AG09309 (cell line): ENCODE data around the gene TMEM184B.
"Not testable (repeated sequence)": the region's sequence is repeated elsewhere in the genome, so short reads cannot be mapped to it uniquely, and the experiment has no call there.

Experiments
- DNase-seq: peaks from one replicate; pipeline ENCODE4 v3.0.0-alpha.2; 2010; ENCODE audit warnings: low read depth
- H3K4me3 ChIP-seq: 2 replicates; pipeline ENCODE4 v1.5.1; 2011; ENCODE audit warnings: mild to moderate bottlenecking, low read depth, low read length, moderate library complexity; ENCODE audit not compliant: control insufficient read depth
- TF ChIP-seq, protein P1 (sequence below): IDR thresholded peaks from 2 replicates; pipeline ENCODE4 v1.5.1; 2011; ENCODE audit warnings: mild to moderate bottlenecking, low read depth, low read length, inconsistent platforms; ENCODE audit not compliant: insufficient read depth, control insufficient read depth; ENCODE audit errors: missing control alignments

TMEM184B gene

GRCh38 chr22:38243007-38243765, 29.6 kb downstream of the TMEM184B start:
- no peak for DNase-seq
- TF ChIP-seq, protein P1, sequence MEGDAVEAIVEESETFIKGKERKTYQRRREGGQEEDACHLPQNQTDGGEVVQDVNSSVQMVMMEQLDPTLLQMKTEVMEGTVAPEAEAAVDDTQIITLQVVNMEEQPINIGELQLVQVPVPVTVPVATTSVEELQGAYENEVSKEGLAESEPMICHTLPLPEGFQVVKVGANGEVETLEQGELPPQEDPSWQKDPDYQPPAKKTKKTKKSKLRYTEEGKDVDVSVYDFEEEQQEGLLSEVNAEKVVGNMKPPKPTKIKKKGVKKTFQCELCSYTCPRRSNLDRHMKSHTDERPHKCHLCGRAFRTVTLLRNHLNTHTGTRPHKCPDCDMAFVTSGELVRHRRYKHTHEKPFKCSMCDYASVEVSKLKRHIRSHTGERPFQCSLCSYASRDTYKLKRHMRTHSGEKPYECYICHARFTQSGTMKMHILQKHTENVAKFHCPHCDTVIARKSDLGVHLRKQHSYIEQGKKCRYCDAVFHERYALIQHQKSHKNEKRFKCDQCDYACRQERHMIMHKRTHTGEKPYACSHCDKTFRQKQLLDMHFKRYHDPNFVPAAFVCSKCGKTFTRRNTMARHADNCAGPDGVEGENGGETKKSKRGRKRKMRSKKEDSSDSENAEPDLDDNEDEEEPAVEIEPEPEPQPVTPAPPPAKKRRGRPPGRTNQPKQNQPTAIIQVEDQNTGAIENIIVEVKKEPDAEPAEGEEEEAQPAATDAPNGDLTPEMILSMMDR = no peak
- H3K4me3 ChIP-seq = no peak overlapping the region

- no peak overlapping the region for H3K4me3 ChIP-seq
- peak; percentile 56 for DNase-seq
- TF ChIP-seq, protein P1 = no peak
Observed at GRCh38 chr22:38240734-38241252, 32.0 kb downstream of the TMEM184B start.

DNA sequence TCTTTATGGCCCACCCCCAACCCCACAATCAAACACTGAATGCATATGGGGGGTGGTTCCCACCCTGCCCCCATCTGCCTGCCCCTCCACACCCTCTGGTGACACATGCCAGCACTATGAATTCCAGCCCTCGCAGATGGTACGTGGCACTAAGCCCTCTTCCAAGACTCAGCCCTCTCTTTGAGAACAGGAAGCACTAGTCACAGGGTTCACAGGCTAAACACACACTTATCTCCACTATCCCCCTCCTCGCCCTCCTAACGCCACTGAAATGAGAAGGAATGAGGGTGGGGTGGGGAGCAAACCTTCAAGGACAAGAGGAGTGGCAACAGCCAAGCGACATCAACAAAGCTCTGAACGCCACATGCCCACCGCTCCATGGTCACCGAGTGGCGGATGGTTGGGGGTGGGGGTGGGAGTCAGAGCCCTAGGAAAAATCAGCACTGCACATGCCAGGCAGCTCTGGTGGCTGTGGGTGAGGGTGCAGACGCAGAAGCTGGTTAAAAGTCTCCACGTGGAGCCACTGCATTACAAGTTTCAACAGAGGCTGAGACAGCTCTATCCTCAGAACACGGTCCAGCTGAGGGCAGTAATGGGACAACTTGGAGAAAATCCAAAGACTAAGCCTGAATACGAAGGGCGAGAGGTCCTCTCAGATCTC, 33.6 kb downstream of the TMEM184B start:
- DNase-seq = peak; percentile 91
- H3K4me3 ChIP-seq = peak overlapping the region; percentile 13
- TF ChIP-seq, protein P1 = peak; percentile 25

DNA sequence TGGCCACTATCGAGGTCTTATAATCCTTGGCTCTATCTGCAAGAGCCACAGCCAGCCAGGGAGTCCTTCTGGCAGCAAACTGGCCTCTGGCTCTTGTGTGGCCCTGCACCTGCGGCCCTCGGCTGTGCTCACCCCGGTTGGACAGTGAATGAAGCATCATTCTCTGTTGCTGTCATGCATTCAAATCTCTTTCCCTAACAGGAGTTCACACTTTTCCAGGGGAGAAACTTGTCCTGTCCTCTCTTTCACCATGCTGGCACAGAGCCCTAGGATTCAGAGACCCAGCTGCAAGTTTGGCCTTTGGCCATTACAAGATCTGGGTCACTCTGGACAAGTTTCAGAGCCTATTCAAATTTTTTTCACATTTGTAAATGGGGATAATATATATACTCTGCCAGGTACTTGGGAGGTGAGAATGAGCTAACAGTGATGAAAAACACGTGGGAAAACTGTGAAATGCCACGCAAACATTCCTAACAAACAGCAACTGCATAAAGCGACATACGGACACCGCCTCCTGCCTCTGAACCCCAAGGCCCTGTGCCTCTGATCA, 34.2 kb downstream of the TMEM184B start:
- TF ChIP-seq, protein P1 = no peak
- DNase-seq = no peak
- H3K4me3 ChIP-seq = no peak overlapping the region

GRCh38 chr22:38236786-38237185, 36.0 kb downstream of the TMEM184B start:
- TF ChIP-seq, protein P1 = no peak
- no peak for DNase-seq

GRCh38 chr22:38235240-38235850, 37.5 kb downstream of the TMEM184B start:
- TF ChIP-seq, protein P1 = no peak
- no peak for DNase-seq
- no peak overlapping the region for H3K4me3 ChIP-seq

More at GRCh38 chr22:38236786-38237185, 36.0 kb downstream of the TMEM184B start:
- no peak overlapping the region for H3K4me3 ChIP-seq

- DNase-seq = not testable (repeated sequence)
Observed at GRCh38 chr22:38233856-38234255, 39.0 kb downstream of the TMEM184B start.

More at GRCh38 chr22:38233856-38234255, 39.0 kb downstream of the TMEM184B start:
- H3K4me3 ChIP-seq = not testable (repeated sequence)
